A673 (cell line): ENCODE measurements around the gene GLIPR2. TPM values are rescaled to one million over a fixed set of nuclear protein-coding genes. Genes with fewer than 3 reads are reported as not detected.
"Not testable (repeated sequence)": the region's sequence is repeated elsewhere in the genome, so short reads cannot be mapped to it uniquely, and the experiment has no call there.

Experiments used
- BruUV-seq: library from RNA; stranded (reverse); fragments of 400-500 nt; replicated peaks from 2 replicates; lab custom pipeline; 2021; lab: Mats Ljungman, UMichigan
- CTCF ChIA-PET: fragments of 300-600 bp; sonication (Branson Sonifier 250); formaldehyde crosslinking; loops from one replicate; lab custom pipeline; 2022; ENCODE audit warnings: antibody characterized with exemption; lab: Charles Lee
- POLR2A ChIA-PET: fragments of 300-600 bp; sonication (Branson Sonifier 250); formaldehyde crosslinking; loops from one replicate; lab custom pipeline; 2022; ENCODE audit warnings: antibody characterized with exemption; ENCODE audit not compliant: low non-redundant PET; lab: Charles Lee
- DNase-seq: peaks from one replicate; pipeline ENCODE4 v3.0.0-alpha.2; 2015; ENCODE audit warnings: low spot score
- H3K27ac ChIP-seq: fragments of 200-600 bp; sonication (generic); 2 replicates; pipeline ENCODE4 v1.5.1; 2016; ENCODE audit warnings: mixed run types, low read depth, mild to moderate bottlenecking, mixed read lengths, antibody characterized with exemption, low read length; ENCODE audit not compliant: poor library complexity, severe bottlenecking
- H3K27me3 ChIP-seq: fragments of 200-600 bp; sonication (generic); replicated peaks from 2 replicates; pipeline ENCODE4 v1.6.1; 2017; ENCODE audit warnings: mixed run types, low read depth, mild to moderate bottlenecking, mixed read lengths, antibody characterized with exemption, low read length; ENCODE audit not compliant: insufficient read depth, poor library complexity
- H3K36me3 ChIP-seq: fragments of 200-600 bp; sonication (generic); 2 replicates; pipeline ENCODE4 v1.6.1; 2016; ENCODE audit warnings: mixed run types, mild to moderate bottlenecking, mixed read lengths, antibody characterized with exemption, low read length; ENCODE audit not compliant: insufficient read depth, poor library complexity, severe bottlenecking
- H3K4me1 ChIP-seq: fragments of 200-600 bp; sonication (generic); 2 replicates; pipeline ENCODE4 v1.6.1; 2017; ENCODE audit warnings: mixed run types, mild to moderate bottlenecking, mixed read lengths, antibody characterized with exemption, low read length; ENCODE audit not compliant: insufficient read depth, poor library complexity, severe bottlenecking
- H3K4me3 ChIP-seq: fragments of 200-600 bp; sonication (generic); 2 replicates; pipeline ENCODE4 v1.5.1; 2016; ENCODE audit warnings: low read depth, mixed run types, mild to moderate bottlenecking, mixed read lengths, low read length; ENCODE audit not compliant: poor library complexity, severe bottlenecking
- H3K9me3 ChIP-seq: fragments of 200-600 bp; sonication (generic); 2 replicates; pipeline ENCODE4 v1.6.1; 2016; ENCODE audit warnings: mixed run types, low read depth, mild to moderate bottlenecking, mixed read lengths, antibody characterized with exemption, low read length; ENCODE audit not compliant: poor library complexity, severe bottlenecking
- CTCF ChIP-seq: fragments of 300-800, 200-600 bp; sonication (generic); conservative IDR thresholded peaks from 2 replicates; pipeline ENCODE4 v1.5.1; 2017; ENCODE audit warnings: low read depth, mild to moderate bottlenecking, antibody characterized with exemption, low read length, moderate library complexity, mixed read lengths
- EZH2 ChIP-seq: fragments of 200-600 bp; sonication (generic); IDR thresholded peaks from 2 replicates; pipeline ENCODE4 v1.6.1; 2017; ENCODE audit warnings: borderline replicate concordance, low read depth, mild to moderate bottlenecking, mixed read lengths, antibody characterized with exemption, low read length; ENCODE audit not compliant: poor library complexity, severe bottlenecking
- intact Hi-C: fragments of 100-400 bp; cut with micrococcal nuclease; formaldehyde crosslinking; loops from one replicate; pipeline ENCODE4 v1.10.0; 2022; ENCODE audit not compliant: unreplicated experiment
- total RNA-seq: library from RNA; stranded (reverse); gene quantifications from 2 replicates; pipeline ENCODE4 v1.2.3, GENCODE V29; 2021

The GLIPR2 gene
- total RNA-seq, 1 experiment from 2014 or later: 5.0 TPM

- CTCF ChIA-PET: no interaction called here
- POLR2A ChIA-PET: no interaction called here
- no peaks in the 10 kb centered on the region for H3K9me3 ChIP-seq
- BruUV-seq: no TSS peak
- H3K27me3 ChIP-seq: no peaks in the 10 kb centered on the region
- DNase-seq: no peak
- no peak for TF ChIP-seq EZH2
- H3K4me1 ChIP-seq: peaks cover 7% of the 10 kb centered on the region
- H3K36me3 ChIP-seq: no peaks in the 10 kb centered on the region
- no peak overlapping the region for H3K27ac ChIP-seq
- no peak overlapping the region for H3K4me3 ChIP-seq
- intact Hi-C loops: no loop called here
Measured at GRCh38 chr9:36158122-36158521, 21.6 kb downstream of the GLIPR2 start.

DNA sequence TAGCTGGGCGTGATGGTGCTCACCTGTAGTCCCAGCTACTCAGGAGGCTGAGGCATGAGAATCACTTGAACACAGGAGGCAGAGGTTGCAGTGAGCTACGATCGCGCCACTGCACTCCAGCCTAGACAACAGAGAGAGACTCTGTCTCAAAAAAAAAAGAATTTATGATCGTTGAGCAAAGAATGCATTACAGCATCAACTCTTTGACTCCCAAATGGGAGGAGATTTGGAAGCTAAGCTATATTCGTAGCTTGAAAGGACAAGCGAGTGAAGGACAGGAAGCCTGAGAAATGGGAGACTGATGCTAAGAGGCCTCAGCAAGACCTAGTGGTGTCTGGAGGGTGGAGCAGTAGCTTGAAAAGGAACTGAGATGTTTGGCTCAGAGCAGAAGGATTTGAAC is 22.4 kb downstream of the GLIPR2 start:
- Histone ChIP-seq H3K36me3 (no peaks in the 10 kb centered on the region), H3K27ac (no peak overlapping the region), H3K27me3 (no peaks in the 10 kb centered on the region), H3K4me1 (peaks cover 11% of the 10 kb centered on the region), H3K4me3 (no peak overlapping the region), H3K9me3 (no peaks in the 10 kb centered on the region)
- intact Hi-C loops: no loop called here
- CTCF ChIA-PET: no interaction called here
- no TSS peak for BruUV-seq
- TF ChIP-seq CTCF: no peak
- TF ChIP-seq EZH2: no peak
- POLR2A ChIA-PET: no interaction called here
- no peak for DNase-seq

DNA sequence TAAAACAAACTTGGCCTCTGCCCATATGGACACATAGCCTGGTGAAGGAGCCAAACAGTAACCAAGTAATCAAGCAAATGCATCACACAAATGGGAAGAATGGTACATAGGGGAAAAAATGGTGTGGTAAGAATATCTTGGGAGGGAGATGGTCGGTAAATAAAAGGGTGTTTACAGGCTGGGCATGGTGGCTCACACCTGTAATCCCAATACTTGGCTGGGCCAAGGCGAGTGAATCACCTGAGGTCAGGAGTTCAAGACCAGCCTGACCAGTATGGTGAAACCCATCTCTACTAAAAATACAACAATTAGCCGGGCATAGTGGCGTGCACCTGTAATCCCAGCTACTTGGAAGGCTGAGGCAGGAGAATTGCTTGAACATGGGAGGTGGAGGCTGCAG is 23.0 kb downstream of the GLIPR2 start:
- H3K27me3 ChIP-seq, H3K4me1 ChIP-seq, POLR2A ChIA-PET, H3K36me3 ChIP-seq, BruUV-seq, H3K27ac ChIP-seq, H3K9me3 ChIP-seq, DNase-seq, H3K4me3 ChIP-seq, CTCF ChIA-PET, intact Hi-C loops: not testable (repeated sequence)

DNA sequence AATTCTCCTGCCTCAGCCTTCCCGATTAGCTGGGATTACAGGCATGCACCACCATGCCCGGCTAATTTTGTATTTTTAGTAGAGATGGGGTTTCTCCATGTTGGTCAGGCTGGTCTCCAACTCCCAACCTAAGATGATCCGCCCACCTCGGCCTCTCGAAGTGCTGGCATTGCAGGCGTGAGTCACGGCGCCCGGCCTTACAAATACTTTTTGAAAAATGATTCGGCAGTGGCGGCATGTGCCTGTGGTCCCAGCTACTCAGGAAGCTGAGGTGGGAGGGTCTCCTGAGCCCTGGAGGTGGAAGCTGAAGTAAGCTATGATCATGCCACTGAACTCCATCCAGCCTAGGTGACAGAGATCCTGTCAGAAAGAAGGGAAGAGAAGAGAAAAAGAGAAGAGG is 23.6 kb downstream of the GLIPR2 start:
- H3K4me1 ChIP-seq, H3K4me3 ChIP-seq, H3K36me3 ChIP-seq, H3K9me3 ChIP-seq, H3K27ac ChIP-seq, CTCF ChIA-PET, intact Hi-C loops, H3K27me3 ChIP-seq, BruUV-seq, POLR2A ChIA-PET, DNase-seq: not testable (repeated sequence)

GRCh38 chr9:36161187-36161586 is 24.7 kb downstream of the GLIPR2 start:
- peaks cover 6% of the 10 kb centered on the region for H3K4me1 ChIP-seq
- intact Hi-C loops: no loop called here
- POLR2A ChIA-PET: no interaction called here
- H3K36me3 ChIP-seq: no peaks in the 10 kb centered on the region
- H3K27me3 ChIP-seq: no peaks in the 10 kb centered on the region
- H3K9me3 ChIP-seq: no peaks in the 10 kb centered on the region
- no peak overlapping the region for H3K27ac ChIP-seq
- no peak overlapping the region for H3K4me3 ChIP-seq
- DNase-seq: no peak
- TF ChIP-seq EZH2: no peak
- no peak for TF ChIP-seq CTCF
- CTCF ChIA-PET: interaction anchor here (0.6 kb wide), 1 partner anchor 207 kb away, joined by 7 read pairs; no protein-coding TSS in a partner anchor
- BruUV-seq: no TSS peak
